Prostate gland (tissue), 2 donors: ENCODE data around the gene OR4N5. TPM values are rescaled to one million over a fixed set of nuclear protein-coding genes. Genes with fewer than 3 reads are reported as not detected.
"Not testable (repeated sequence)": the region's sequence is repeated elsewhere in the genome, so short reads cannot be mapped to it uniquely, and the experiment has no call there.

Source experiments
- DNase-seq: peaks from one replicate; pipeline ENCODE4 v3.0.0-alpha.2; 2019; ENCODE audit warnings: low spot score
- H3K27ac ChIP-seq, 2 donors: fragments of 200-600 bp; sonication (generic); 2 replicates each; pipeline ENCODE4 v1.5.1; 2017 to 2019
- H3K27me3 ChIP-seq: fragments of 200-600 bp; sonication (generic); replicated peaks from 2 replicates; pipeline ENCODE4 v1.5.1; 2019; ENCODE audit not compliant: insufficient read depth
- H3K36me3 ChIP-seq, 2 donors: fragments of 200-600 bp; sonication (generic); 1 replicate in 1 of 2; 2 replicates in 1 of 2; pipeline versions ENCODE4 v1.5.1 to v1.8.1; 2017 to 2019
- H3K4me1 ChIP-seq: fragments of 200-600 bp; sonication (generic); replicated peaks from 2 replicates; pipeline ENCODE4 v1.5.1; 2019
- H3K4me3 ChIP-seq, 2 donors: fragments of 200-600 bp; sonication (generic); 2 replicates each; pipeline ENCODE4 v1.5.1; 2017 to 2019
- H3K9me3 ChIP-seq: fragments of 200-600 bp; sonication (generic); 2 replicates; pipeline ENCODE4 v1.5.1; 2017
- CTCF ChIP-seq, 4 experiments: fragments of 200-600 bp in 2 of 4; fragments of 450-650 bp in 2 of 4; sonication (generic) in 2 of 4; IDR thresholded peaks; 1 replicate in 3 of 4; 2 replicates in 1 of 4; pipeline ENCODE4 v1.5.1; 2016 to 2019; ENCODE audit warnings: antibody characterized with exemption in 4 of 4, mild to moderate bottlenecking in 2 of 4, moderate library complexity in 2 of 4
- POLR2A ChIP-seq: fragments of 450-650 bp; IDR thresholded peaks from one replicate; pipeline ENCODE4 v1.6.1; 2016; ENCODE audit warnings: antibody characterized with exemption, mild to moderate bottlenecking
- POLR2AphosphoS5 ChIP-seq: sonication (generic); formaldehyde crosslinking; IDR thresholded peaks from one replicate; pipeline ENCODE4 v1.6.1; 2017; ENCODE audit warnings: antibody characterized with exemption
- WGBS: methylation state at CpG from one replicate; pipeline ENCODE4 v1.1.5; 2018; 5-methylcytosine and 5-hydroxymethylcytosine counted together
- intact Hi-C: fragments of 100-400 bp; cut with DNase I; formaldehyde crosslinking; loops from one replicate; pipeline ENCODE4 v1.14.2; 2022
- total RNA-seq, 2 donors: library from RNA; depleted of rRNA; stranded (reverse); fragments of >200 nt; gene quantifications; one replicate each; pipeline ENCODE4 v1.1.0, GENCODE V29; 2016

Gene OR4N5
- not detected for total RNA-seq

- no peak for DNase-seq
- no peaks in the 10 kb centered on the region for H3K9me3 ChIP-seq
- H3K27ac ChIP-seq: no peak within 1 kb of the TSS
- TF ChIP-seq POLR2AphosphoS5 (no peak), POLR2A (no peak), CTCF (IDR thresholded peaks at IDR 0.05) (no peak)
- intact Hi-C loops: no loop called here
- no peaks in the 10 kb centered on the region for H3K4me1 ChIP-seq
- H3K27me3 ChIP-seq: no peaks in the 10 kb centered on the region
- H3K4me3 ChIP-seq: no peak within 1 kb of the TSS
- 83% methylated on average over 2 of the region's 2 CpGs for WGBS
- H3K36me3 ChIP-seq: no peaks in the 10 kb centered on the region
These were observed at the start of gene OR4N5 for GRCh38 chr14:20138520-20138919. OR4N5 (plus strand) TSS chr14:20138820; CDS start chr14:20143736, 4,916 bp downstream.

- no peaks in the 10 kb centered on the region for H3K27me3 ChIP-seq
- 23% methylated on average over 4 of the region's 4 CpGs for WGBS
- TF ChIP-seq POLR2A (no peak), POLR2AphosphoS5 (no peak), CTCF (IDR thresholded peaks at IDR 0.05) (no peak)
- no peaks in the 10 kb centered on the region for H3K4me1 ChIP-seq
- no peak overlapping the region for H3K27ac ChIP-seq
- no peaks in the 10 kb centered on the region for H3K9me3 ChIP-seq
- no peak for DNase-seq
- no peak overlapping the region for H3K4me3 ChIP-seq
- intact Hi-C loops: no loop called here
- no peaks in the 10 kb centered on the region for H3K36me3 ChIP-seq
These were observed 46.6 kb upstream of the OR4N5 start for GRCh38 chr14:20092050-20092449.

GRCh38 chr14:20093442-20093841 is 45.2 kb upstream of the OR4N5 start:
- Histone ChIP-seq H3K9me3 (no peaks in the 10 kb centered on the region), H3K4me1 (no peaks in the 10 kb centered on the region), H3K27me3 (no peaks in the 10 kb centered on the region), H3K36me3 (no peaks in the 10 kb centered on the region), H3K4me3 (no peak overlapping the region), H3K27ac (no peak overlapping the region)
- no peak for TF ChIP-seq POLR2AphosphoS5
- no peak for TF ChIP-seq CTCF (IDR thresholded peaks at IDR 0.05)
- intact Hi-C loops: no loop called here
- 38% methylated on average over 4 of the region's 4 CpGs for WGBS
- no peak for DNase-seq

- H3K27me3 ChIP-seq, H3K36me3 ChIP-seq, intact Hi-C loops, H3K4me3 ChIP-seq, DNase-seq, H3K4me1 ChIP-seq, H3K9me3 ChIP-seq, H3K27ac ChIP-seq: not testable (repeated sequence)
- WGBS: 88% methylated on average over 32 of the region's 32 CpGs
These were observed 39.5 kb upstream of the OR4N5 start for GRCh38 chr14:20098926-20099770.

- no peak for DNase-seq
- Histone ChIP-seq H3K36me3 (no peaks in the 10 kb centered on the region), H3K4me1 (no peaks in the 10 kb centered on the region), H3K9me3 (no peaks in the 10 kb centered on the region), H3K4me3 (no peak within 1 kb of the TSS), H3K27ac (no peak within 1 kb of the TSS), H3K27me3 (no peaks in the 10 kb centered on the region)
- TF ChIP-seq POLR2A (no peak), CTCF (IDR thresholded peaks at IDR 0.05) (no peak), POLR2AphosphoS5 (no peak)
- intact Hi-C loops: no loop called here
- WGBS: 54% methylated on average over 3 of the region's 3 CpGs
These were observed 28.2 kb upstream of the OR4N5 start, which contains the start of gene OR4K17 for GRCh38 chr14:20110438-20110837. OR4K17 (plus strand) TSS chr14:20110739; CDS start chr14:20117500, 6,761 bp downstream.
